ENCODE data around the gene NTRK1.

DNA sequence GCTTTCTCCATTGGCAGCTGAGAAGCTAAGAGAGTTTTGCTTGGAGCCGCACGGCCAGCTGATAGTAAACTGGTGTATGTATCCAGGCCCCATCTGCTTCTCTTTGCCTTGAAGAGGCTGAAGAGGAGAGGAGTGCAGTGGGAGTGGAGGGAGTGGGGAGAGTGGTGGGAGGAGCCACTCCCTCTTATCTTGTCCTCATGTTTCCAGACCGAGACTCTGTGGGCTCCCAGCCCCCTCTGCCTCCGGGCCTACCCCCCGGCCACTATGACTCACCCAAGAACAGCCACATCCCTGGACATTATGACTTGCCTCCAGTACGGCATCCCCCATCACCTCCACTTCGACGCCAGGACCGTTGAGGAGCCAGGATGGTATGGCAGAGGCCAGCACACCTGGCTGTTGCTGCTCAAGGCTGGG lies 53.8 kb downstream of the NTRK1 start:
- TF ChIP-seq, protein P1, sequence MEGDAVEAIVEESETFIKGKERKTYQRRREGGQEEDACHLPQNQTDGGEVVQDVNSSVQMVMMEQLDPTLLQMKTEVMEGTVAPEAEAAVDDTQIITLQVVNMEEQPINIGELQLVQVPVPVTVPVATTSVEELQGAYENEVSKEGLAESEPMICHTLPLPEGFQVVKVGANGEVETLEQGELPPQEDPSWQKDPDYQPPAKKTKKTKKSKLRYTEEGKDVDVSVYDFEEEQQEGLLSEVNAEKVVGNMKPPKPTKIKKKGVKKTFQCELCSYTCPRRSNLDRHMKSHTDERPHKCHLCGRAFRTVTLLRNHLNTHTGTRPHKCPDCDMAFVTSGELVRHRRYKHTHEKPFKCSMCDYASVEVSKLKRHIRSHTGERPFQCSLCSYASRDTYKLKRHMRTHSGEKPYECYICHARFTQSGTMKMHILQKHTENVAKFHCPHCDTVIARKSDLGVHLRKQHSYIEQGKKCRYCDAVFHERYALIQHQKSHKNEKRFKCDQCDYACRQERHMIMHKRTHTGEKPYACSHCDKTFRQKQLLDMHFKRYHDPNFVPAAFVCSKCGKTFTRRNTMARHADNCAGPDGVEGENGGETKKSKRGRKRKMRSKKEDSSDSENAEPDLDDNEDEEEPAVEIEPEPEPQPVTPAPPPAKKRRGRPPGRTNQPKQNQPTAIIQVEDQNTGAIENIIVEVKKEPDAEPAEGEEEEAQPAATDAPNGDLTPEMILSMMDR (IDR thresholded peaks at IDR 0.05): no peak
- TF ChIP-seq EZH2 (IDR thresholded peaks at IDR 0.05; ENCODE audit: borderline replicate concordance, insufficient read depth, low read depth, low read length, poor library complexity, severe bottlenecking): no peak

Measured in B cell (primary cell).